ENCODE results near the gene IQCN. TPM values are rescaled to one million over a fixed set of nuclear protein-coding genes. Genes with fewer than 3 reads are reported as not detected.

The IQCN gene
- total and polyA plus RNA-seq, 2 donors (not counting 1 experiment from before 2014, with no cell fraction given) = 0.79 to 0.83 TPM

GRCh38 chr19:18223860-18224524 lies 50.3 kb downstream of the IQCN start:
- Histone ChIP-seq H3K36me3 (ENCODE audit: control insufficient read depth, insufficient read depth, low read length) (no peaks in the 10 kb centered on the region), H3K27ac (ENCODE audit: insufficient read depth, low read length) (peak overlapping the region; percentile 39), H2AFZ (ENCODE audit: low read length) (peak overlapping the region; percentile 95), H3K9me3 (ENCODE audit: control insufficient read depth, insufficient read depth, low read depth, low read length) (no peaks in the 10 kb centered on the region), H3K4me3 (replicated peaks in 1 of 4; ENCODE audit: control extremely low read depth in 1 of 4, insufficient read depth in 1 of 4, low read depth in 3 of 4, low read length in 4 of 4) (peak overlapping the region; percentile 37 to 66 (median 52)), H3K4me2 (ENCODE audit: extremely low read depth, insufficient read depth, low read length) (peak overlapping the region; percentile 84), H4K20me1 (ENCODE audit: control insufficient read depth, extremely low read depth, insufficient read depth, low read length) (no peaks in the 10 kb centered on the region), H3K4me1 (ENCODE audit: control insufficient read depth, extremely low read depth, insufficient read depth, low read length) (no peaks in the 10 kb centered on the region), H3K79me2 (ENCODE audit: control insufficient read depth, insufficient read depth, low read length) (no peaks in the 10 kb centered on the region), H3K9ac (ENCODE audit: insufficient read depth, low read length) (peak overlapping the region; percentile 50), H3K27me3 (ENCODE audit: control insufficient read depth, insufficient read depth, low read length) (peaks cover 3% of the 10 kb centered on the region)
- TF ChIP-seq CTCF (conservative IDR thresholded peaks at IDR 0.05 in 1 of 2, IDR thresholded peaks at IDR 0.05 in 1 of 2; ENCODE audit: low read depth in 1 of 2, low read length in 2 of 2) (no peak), EZH2 (IDR thresholded peaks at IDR 0.05; ENCODE audit: low read length, missing control alignments) (no peak)
- no peak for DNase-seq (ENCODE audit: low read depth in 2 of 2)

GRCh38 chr19:18221815-18222725 lies 52.2 kb downstream of the IQCN start:
- Histone ChIP-seq H3K9ac (ENCODE audit: insufficient read depth, low read length) (no peak overlapping the region), H3K4me1 (ENCODE audit: control insufficient read depth, extremely low read depth, insufficient read depth, low read length) (no peaks in the 10 kb centered on the region), H3K27me3 (ENCODE audit: control insufficient read depth, insufficient read depth, low read length) (no peaks in the 10 kb centered on the region), H3K9me3 (ENCODE audit: control insufficient read depth, insufficient read depth, low read depth, low read length) (no peaks in the 10 kb centered on the region), H3K79me2 (ENCODE audit: control insufficient read depth, insufficient read depth, low read length) (no peaks in the 10 kb centered on the region), H3K4me3 (replicated peaks in 1 of 4; ENCODE audit: control extremely low read depth in 1 of 4, insufficient read depth in 1 of 4, low read depth in 3 of 4, low read length in 4 of 4) (no peak overlapping the region), H2AFZ (ENCODE audit: low read length) (no peak overlapping the region), H3K36me3 (ENCODE audit: control insufficient read depth, insufficient read depth, low read length) (no peaks in the 10 kb centered on the region), H3K4me2 (ENCODE audit: extremely low read depth, insufficient read depth, low read length) (no peak overlapping the region), H4K20me1 (ENCODE audit: control insufficient read depth, extremely low read depth, insufficient read depth, low read length) (no peaks in the 10 kb centered on the region), H3K27ac (ENCODE audit: insufficient read depth, low read length) (no peak overlapping the region)
- DNase-seq (ENCODE audit: low read depth in 2 of 2) = no peak
- TF ChIP-seq CTCF (conservative IDR thresholded peaks at IDR 0.05 in 1 of 2, IDR thresholded peaks at IDR 0.05 in 1 of 2; ENCODE audit: low read depth in 1 of 2, low read length in 2 of 2) (no peak), EZH2 (IDR thresholded peaks at IDR 0.05; ENCODE audit: low read length, missing control alignments) (no peak)

- no peak overlapping the region for H3K27ac ChIP-seq (ENCODE audit: insufficient read depth, low read length)
- H3K79me2 ChIP-seq (ENCODE audit: control insufficient read depth, insufficient read depth, low read length) = no peaks in the 10 kb centered on the region
- H3K36me3 ChIP-seq (ENCODE audit: control insufficient read depth, insufficient read depth, low read length) = no peaks in the 10 kb centered on the region
- no peaks in the 10 kb centered on the region for H4K20me1 ChIP-seq (ENCODE audit: control insufficient read depth, extremely low read depth, insufficient read depth, low read length)
- no peak overlapping the region for H3K4me2 ChIP-seq (ENCODE audit: extremely low read depth, insufficient read depth, low read length)
- H3K4me3 ChIP-seq (replicated peaks in 1 of 4; ENCODE audit: control extremely low read depth in 1 of 4, insufficient read depth in 1 of 4, low read depth in 3 of 4, low read length in 4 of 4) = no peak overlapping the region
- no peaks in the 10 kb centered on the region for H3K4me1 ChIP-seq (ENCODE audit: control insufficient read depth, extremely low read depth, insufficient read depth, low read length)
- no peak overlapping the region for H2AFZ ChIP-seq (ENCODE audit: low read length)
- no peak overlapping the region for H3K9ac ChIP-seq (ENCODE audit: insufficient read depth, low read length)
- DNase-seq (ENCODE audit: low read depth in 2 of 2) = no peak
- H3K9me3 ChIP-seq (ENCODE audit: control insufficient read depth, insufficient read depth, low read depth, low read length) = no peaks in the 10 kb centered on the region
- no peaks in the 10 kb centered on the region for H3K27me3 ChIP-seq (ENCODE audit: control insufficient read depth, insufficient read depth, low read length)
- TF ChIP-seq EZH2 (IDR thresholded peaks at IDR 0.05; ENCODE audit: low read length, missing control alignments) = no peak
- no peak for TF ChIP-seq CTCF (conservative IDR thresholded peaks at IDR 0.05 in 1 of 2, IDR thresholded peaks at IDR 0.05 in 1 of 2; ENCODE audit: low read depth in 1 of 2, low read length in 2 of 2)
Observed at GRCh38 chr19:18220632-18221275, 53.5 kb downstream of the IQCN start.
